ENCODE data around the gene TPM1. TPM values are rescaled to one million over a fixed set of nuclear protein-coding genes. Genes with fewer than 3 reads are reported as not detected.

Gene TPM1
- total RNA-seq, 1 experiment from 2014 or later = 748 TPM

- H3K4me1 Mint-ChIP-seq = peaks cover 20 to 24% of the 10 kb centered on the region in 2 experiments
- TF ChIP-seq CTCF (conservative IDR thresholded peaks at IDR 0.05) = no peak
Measured at GRCh38 chr15:62994439-62994838, 48.1 kb upstream of the TPM1 start.

More at GRCh38 chr15:62994439-62994838, 48.1 kb upstream of the TPM1 start:
- no peaks in the 10 kb centered on the region for H3K23me2 ChIP-seq (ENCODE audit: insufficient read length, low read depth, low read length, poor library complexity, severe bottlenecking)
- H3T11ph ChIP-seq (ENCODE audit: low read length) = no peak overlapping the region
- Mint-ChIP-seq H3K4me3 (no peak overlapping the region), H3K36me3 (ENCODE audit: insufficient read depth in 1 of 3, low read depth in 3 of 3) (no peaks in the 10 kb centered on the region), H3K9me3 (no peaks in the 10 kb centered on the region; a peak in 1 of 5 replicates), H3K27ac (no peak overlapping the region), H3K27me3 (ENCODE audit: low read depth) (no peaks in the 10 kb centered on the region; the same call in 1 of the 2 replicates)
- H3K9me3 ChIP-seq (ENCODE audit: control insufficient read depth, low read depth, low read length) = no peaks in the 10 kb centered on the region
- H4K20me1 ChIP-seq (ENCODE audit: control insufficient read depth, insufficient read depth, insufficient read length) = no peaks in the 10 kb centered on the region
- H2BK120ac ChIP-seq (ENCODE audit: low read depth, low read length, poor library complexity, severe bottlenecking) = no peak overlapping the region
- H2AFZ ChIP-seq (ENCODE audit: low read length) = no peak overlapping the region
- no peaks in the 10 kb centered on the region for H3K27me3 ChIP-seq (ENCODE audit: insufficient read depth, low read length)
- no peak overlapping the region for H2AK5ac ChIP-seq (ENCODE audit: insufficient read length, low read length)
- no peak overlapping the region for H3K14ac ChIP-seq (ENCODE audit: insufficient read depth, low read length)
- no peak overlapping the region for H4K5ac ChIP-seq (ENCODE audit: insufficient read length, low read depth, low read length)
- no peak for DNase-seq
- H3K56ac ChIP-seq (ENCODE audit: insufficient read length, low read depth, low read length) = no peak overlapping the region
- no peak overlapping the region for H2BK5ac ChIP-seq (ENCODE audit: insufficient read length, low read length)
- H2BK20ac ChIP-seq (ENCODE audit: low read depth, low read length, poor library complexity, severe bottlenecking) = no peak overlapping the region
- H3K9ac ChIP-seq (ENCODE audit: extremely low read depth, insufficient read length, low read length) = no peak overlapping the region
- no peaks in the 10 kb centered on the region for H3K4me1 ChIP-seq (ENCODE audit: insufficient read depth, low read length)
- no CpG with 5 or more reads among the region's 4 CpGs for WGBS (ENCODE audit: extremely low coverage, insufficient read length, low lambda C conversion rate)
- H3K27ac ChIP-seq (ENCODE audit: insufficient read length, low read depth, low read length) = no peak overlapping the region
- no peaks in the 10 kb centered on the region for H3K79me1 ChIP-seq (ENCODE audit: insufficient read depth, low read depth, low read length, poor library complexity, severe bottlenecking)
- H4K8ac ChIP-seq (replicated peaks; ENCODE audit: insufficient read length, low read depth, low read length) = no peak overlapping the region
- no peak overlapping the region for H3K4me2 ChIP-seq (ENCODE audit: insufficient read depth, insufficient read length, low read length)
- H2BK15ac ChIP-seq (ENCODE audit: low read depth, low read length) = no peak overlapping the region
- H3K23ac ChIP-seq (ENCODE audit: insufficient read length, low read depth, low read length) = no peak overlapping the region
- H3K4ac ChIP-seq (ENCODE audit: low read depth, low read length) = no peak overlapping the region
- H2BK12ac ChIP-seq (ENCODE audit: insufficient read length, low read depth, low read length) = no peak overlapping the region
- H4K91ac ChIP-seq (ENCODE audit: insufficient read length, low read depth, low read length) = no peak overlapping the region
- H3K18ac ChIP-seq (ENCODE audit: insufficient read length, low read depth, low read length) = no peak overlapping the region
- no peaks in the 10 kb centered on the region for H3K79me2 ChIP-seq (ENCODE audit: insufficient read depth, low read length)

Measured in H9 (cell line).